Measurements from ENCODE around the gene SDHB.

SDHB gene

GRCh38 chr1:16976966-16977365 is 76.9 kb downstream of the SDHB start:
- H3K27ac ChIP-seq (ENCODE audit: low read depth, low read length): no peak overlapping the region
- H3K27me3 ChIP-seq (ENCODE audit: control insufficient read depth, insufficient read depth, low read length): no peaks in the 10 kb centered on the region
- H3K9me3 ChIP-seq (ENCODE audit: control insufficient read depth, insufficient read depth, low read length): no peaks in the 10 kb centered on the region
- H3K36me3 ChIP-seq (ENCODE audit: control insufficient read depth, insufficient read depth, low read length): peaks cover 46% of the 10 kb centered on the region
- no peak overlapping the region for H3K9ac ChIP-seq (ENCODE audit: low read depth, low read length)
- no peak overlapping the region for H3K4me3 ChIP-seq (ENCODE audit: low read depth, low read length)
- peaks cover 11% of the 10 kb centered on the region for H3K4me1 ChIP-seq (ENCODE audit: control insufficient read depth, insufficient read depth, low read length)

GRCh38 chr1:16975838-16976237 is 78.0 kb downstream of the SDHB start:
- Histone ChIP-seq H3K4me1 (ENCODE audit: control insufficient read depth, insufficient read depth, low read length) (peaks cover 13% of the 10 kb centered on the region), H3K9ac (ENCODE audit: low read depth, low read length) (no peak overlapping the region), H3K27ac (ENCODE audit: low read depth, low read length) (no peak overlapping the region)

GRCh38 chr1:16975211-16975610 is 78.6 kb downstream of the SDHB start:
- Histone ChIP-seq H3K9me3 (ENCODE audit: control insufficient read depth, insufficient read depth, low read length) (no peaks in the 10 kb centered on the region), H3K27me3 (ENCODE audit: control insufficient read depth, insufficient read depth, low read length) (no peaks in the 10 kb centered on the region)

More at GRCh38 chr1:16975838-16976237, 78.0 kb downstream of the SDHB start:
- Histone ChIP-seq H3K36me3 (ENCODE audit: control insufficient read depth, insufficient read depth, low read length) (peaks cover 53% of the 10 kb centered on the region), H3K4me3 (ENCODE audit: low read depth, low read length) (no peak overlapping the region), H3K9me3 (ENCODE audit: control insufficient read depth, insufficient read depth, low read length) (no peaks in the 10 kb centered on the region), H3K27me3 (ENCODE audit: control insufficient read depth, insufficient read depth, low read length) (no peaks in the 10 kb centered on the region)

GRCh38 chr1:16973215-16973614 is 80.6 kb downstream of the SDHB start:
- H3K4me1 ChIP-seq (ENCODE audit: control insufficient read depth, insufficient read depth, low read length): peaks cover 7% of the 10 kb centered on the region; the same call in 1 of the 2 replicates
- H3K27ac ChIP-seq (ENCODE audit: low read depth, low read length): no peak overlapping the region
- H3K9ac ChIP-seq (ENCODE audit: low read depth, low read length): no peak overlapping the region
- no peaks in the 10 kb centered on the region for H3K27me3 ChIP-seq (ENCODE audit: control insufficient read depth, insufficient read depth, low read length)
- H3K9me3 ChIP-seq (ENCODE audit: control insufficient read depth, insufficient read depth, low read length): no peaks in the 10 kb centered on the region
- no peak overlapping the region for H3K4me3 ChIP-seq (ENCODE audit: low read depth, low read length)
- peaks cover 72% of the 10 kb centered on the region for H3K36me3 ChIP-seq (ENCODE audit: control insufficient read depth, insufficient read depth, low read length)

More at GRCh38 chr1:16975211-16975610, 78.6 kb downstream of the SDHB start:
- H3K4me3 ChIP-seq (ENCODE audit: low read depth, low read length): no peak overlapping the region
- peaks cover 12% of the 10 kb centered on the region for H3K4me1 ChIP-seq (ENCODE audit: control insufficient read depth, insufficient read depth, low read length)
- H3K9ac ChIP-seq (ENCODE audit: low read depth, low read length): no peak overlapping the region
- H3K36me3 ChIP-seq (ENCODE audit: control insufficient read depth, insufficient read depth, low read length): peaks cover 59% of the 10 kb centered on the region
- no peak overlapping the region for H3K27ac ChIP-seq (ENCODE audit: low read depth, low read length)

GRCh38 chr1:16972189-16972895 is 81.5 kb downstream of the SDHB start:
- Histone ChIP-seq H3K9me3 (ENCODE audit: control insufficient read depth, insufficient read depth, low read length) (no peaks in the 10 kb centered on the region), H3K4me1 (ENCODE audit: control insufficient read depth, insufficient read depth, low read length) (peaks cover 7% of the 10 kb centered on the region; the same call in 1 of the 2 replicates), H3K36me3 (ENCODE audit: control insufficient read depth, insufficient read depth, low read length) (peaks cover 71% of the 10 kb centered on the region), H3K4me3 (ENCODE audit: low read depth, low read length) (no peak overlapping the region), H3K27me3 (ENCODE audit: control insufficient read depth, insufficient read depth, low read length) (no peaks in the 10 kb centered on the region), H3K9ac (ENCODE audit: low read depth, low read length) (no peak overlapping the region), H3K27ac (ENCODE audit: low read depth, low read length) (peak overlapping the region; percentile 48)

- Histone ChIP-seq H3K36me3 (ENCODE audit: control insufficient read depth, insufficient read depth, low read length) (peaks cover 67% of the 10 kb centered on the region), H3K27me3 (ENCODE audit: control insufficient read depth, insufficient read depth, low read length) (no peaks in the 10 kb centered on the region), H3K4me3 (ENCODE audit: low read depth, low read length) (no peak overlapping the region), H3K4me1 (ENCODE audit: control insufficient read depth, insufficient read depth, low read length) (peaks cover 7% of the 10 kb centered on the region; the same call in 1 of the 2 replicates), H3K27ac (ENCODE audit: low read depth, low read length) (peak overlapping the region; percentile 48), H3K9me3 (ENCODE audit: control insufficient read depth, insufficient read depth, low read length) (no peaks in the 10 kb centered on the region), H3K9ac (ENCODE audit: low read depth, low read length) (no peak overlapping the region)
Observed at GRCh38 chr1:16971341-16972188, 82.3 kb downstream of the SDHB start.

- no peaks in the 10 kb centered on the region for H3K9me3 ChIP-seq (ENCODE audit: control insufficient read depth, insufficient read depth, low read length)
- no peak overlapping the region for H3K9ac ChIP-seq (ENCODE audit: low read depth, low read length)
- no peak overlapping the region for H3K27ac ChIP-seq (ENCODE audit: low read depth, low read length)
- H3K4me1 ChIP-seq (ENCODE audit: control insufficient read depth, insufficient read depth, low read length): peaks cover 7% of the 10 kb centered on the region; the same call in 1 of the 2 replicates
- no peaks in the 10 kb centered on the region for H3K27me3 ChIP-seq (ENCODE audit: control insufficient read depth, insufficient read depth, low read length)
- no peak overlapping the region for H3K4me3 ChIP-seq (ENCODE audit: low read depth, low read length)
- peaks cover 69% of the 10 kb centered on the region for H3K36me3 ChIP-seq (ENCODE audit: control insufficient read depth, insufficient read depth, low read length)
Observed at GRCh38 chr1:16970132-16970910, 83.5 kb downstream of the SDHB start.

- no peaks in the 10 kb centered on the region for H3K9me3 ChIP-seq (ENCODE audit: control insufficient read depth, insufficient read depth, low read length)
- H3K9ac ChIP-seq (ENCODE audit: low read depth, low read length): no peak overlapping the region
- H3K4me3 ChIP-seq (ENCODE audit: low read depth, low read length): no peak overlapping the region
- H3K4me1 ChIP-seq (ENCODE audit: control insufficient read depth, insufficient read depth, low read length): peaks cover 7% of the 10 kb centered on the region; the same call in 1 of the 2 replicates
- H3K27ac ChIP-seq (ENCODE audit: low read depth, low read length): no peak overlapping the region
- H3K27me3 ChIP-seq (ENCODE audit: control insufficient read depth, insufficient read depth, low read length): no peaks in the 10 kb centered on the region
- H3K36me3 ChIP-seq (ENCODE audit: control insufficient read depth, insufficient read depth, low read length): peaks cover 68% of the 10 kb centered on the region
Observed at GRCh38 chr1:16969651-16970050, 84.2 kb downstream of the SDHB start.

GRCh38 chr1:16969057-16969611 is 84.7 kb downstream of the SDHB start:
- H3K36me3 ChIP-seq (ENCODE audit: control insufficient read depth, insufficient read depth, low read length): peaks cover 68% of the 10 kb centered on the region
- peaks cover 7% of the 10 kb centered on the region; the same call in 1 of the 2 replicates for H3K4me1 ChIP-seq (ENCODE audit: control insufficient read depth, insufficient read depth, low read length)
- no peaks in the 10 kb centered on the region for H3K27me3 ChIP-seq (ENCODE audit: control insufficient read depth, insufficient read depth, low read length)
- no peaks in the 10 kb centered on the region for H3K9me3 ChIP-seq (ENCODE audit: control insufficient read depth, insufficient read depth, low read length)
- H3K27ac ChIP-seq (ENCODE audit: low read depth, low read length): no peak overlapping the region
- no peak overlapping the region for H3K9ac ChIP-seq (ENCODE audit: low read depth, low read length)
- H3K4me3 ChIP-seq (ENCODE audit: low read depth, low read length): no peak overlapping the region
